ENCODE measurements around the gene DCK.

DCK gene

DNA sequence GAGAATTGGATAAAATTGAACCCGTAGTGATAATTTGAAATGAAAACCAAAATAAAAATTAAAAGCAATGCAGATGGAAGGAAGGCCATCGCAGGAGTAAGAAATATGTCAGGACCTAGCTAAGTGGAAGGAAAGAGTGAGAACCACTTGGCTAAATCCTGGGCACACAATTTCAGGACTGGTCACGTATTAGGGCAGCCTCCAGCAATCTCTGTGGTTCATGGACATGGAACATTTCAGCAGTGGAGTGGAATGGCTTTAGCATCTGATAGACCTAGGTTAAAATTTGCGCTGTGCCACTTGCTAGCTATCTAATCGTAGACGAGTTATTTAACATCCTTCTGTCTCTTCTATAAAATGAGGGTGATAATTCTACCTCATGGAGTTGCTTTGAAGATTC, 71.1 kb downstream of the DCK start:
- no peak for DNase-seq (ENCODE audit: low read depth)

DNA sequence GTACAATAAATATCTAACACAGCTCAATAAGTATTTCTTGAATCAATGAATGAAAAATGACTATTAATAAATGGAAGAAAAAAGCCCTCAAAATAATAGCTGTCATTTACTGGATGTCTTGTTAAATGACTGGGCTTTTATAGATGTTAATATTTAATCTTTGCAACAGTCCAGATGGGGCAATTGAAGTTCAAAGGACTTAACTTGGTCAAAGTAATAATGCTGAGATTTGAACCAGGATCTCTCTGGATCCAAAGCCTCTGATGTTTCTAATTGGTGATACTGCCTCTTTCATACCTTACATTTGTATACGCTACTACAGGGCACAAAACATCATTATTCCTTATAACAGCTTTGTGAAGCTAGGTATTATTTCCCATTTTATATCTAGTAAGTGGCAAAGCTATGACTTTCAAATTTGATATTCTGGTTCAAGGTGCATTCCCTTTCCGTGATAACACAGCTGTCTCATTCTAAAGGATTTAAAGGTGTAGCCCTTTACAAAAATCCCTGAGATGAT, 72.6 kb downstream of the DCK start:
- no peak for DNase-seq (ENCODE audit: low read depth)

DNA sequence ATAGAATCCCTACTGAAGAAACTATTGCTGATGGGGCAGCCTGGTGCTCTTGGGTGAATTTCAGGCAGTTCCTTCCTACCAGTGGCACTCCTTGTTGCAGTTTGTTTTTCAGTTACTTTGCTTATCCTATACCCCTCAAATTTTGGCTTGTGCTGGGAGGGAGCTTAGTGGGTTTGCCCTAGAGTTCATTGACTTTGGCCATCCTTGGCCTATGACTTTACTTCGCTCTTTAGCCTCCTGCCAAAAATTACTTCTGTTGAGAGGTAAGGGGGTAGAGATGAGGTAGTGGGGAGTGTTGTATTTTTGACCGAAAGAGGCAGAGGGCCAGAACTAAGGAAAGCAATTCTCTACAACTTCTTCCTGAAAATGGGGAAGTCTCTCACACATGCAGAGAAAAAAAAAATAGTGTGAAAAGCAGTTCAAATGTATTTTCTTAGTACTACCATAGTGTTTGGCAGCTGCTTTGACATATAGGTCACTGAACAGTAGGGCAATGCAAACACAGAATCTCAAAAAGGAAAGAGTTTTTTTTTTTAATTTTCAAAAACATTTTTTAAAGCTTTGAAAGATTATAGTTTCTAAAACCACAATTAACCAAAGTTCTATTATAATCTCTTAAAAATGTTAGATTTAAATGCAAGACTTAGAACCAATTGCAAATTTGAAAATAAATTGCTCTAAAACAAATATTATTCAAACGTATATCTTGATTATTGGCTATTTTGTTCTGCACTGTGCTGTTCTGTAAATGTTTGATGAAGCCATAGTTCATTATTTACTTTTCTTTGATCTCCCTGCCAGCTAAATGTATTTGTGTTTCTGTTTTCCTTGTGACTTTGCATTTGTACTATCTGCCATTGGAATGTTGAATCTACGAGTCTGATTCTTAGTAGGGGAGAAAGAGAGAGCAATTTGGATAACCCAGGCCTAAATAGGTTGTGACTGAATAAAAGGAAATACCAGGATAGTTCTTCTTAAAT, 73.6 kb downstream of the DCK start:
- no peak for DNase-seq (ENCODE audit: low read depth)

DNA sequence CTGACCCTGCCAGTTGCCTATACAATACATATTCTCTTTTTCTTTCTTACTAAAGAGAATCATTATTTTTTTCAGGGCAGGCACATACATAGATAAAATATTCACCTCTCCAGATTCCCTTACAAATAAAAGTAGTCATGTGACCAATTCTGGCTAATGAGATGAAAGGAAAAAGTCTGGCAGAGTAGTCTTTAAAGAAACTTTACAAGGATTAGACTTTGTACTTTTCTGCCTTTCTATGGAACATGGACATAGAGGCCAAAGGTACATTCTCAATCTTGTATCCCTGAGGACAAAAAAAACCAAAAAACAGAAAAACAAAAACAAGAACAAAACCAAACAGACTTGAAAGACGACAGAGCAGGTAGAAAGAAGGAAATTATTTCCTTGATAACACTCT, 75.6 kb downstream of the DCK start:
- no peak for DNase-seq (ENCODE audit: low read depth)

DNA sequence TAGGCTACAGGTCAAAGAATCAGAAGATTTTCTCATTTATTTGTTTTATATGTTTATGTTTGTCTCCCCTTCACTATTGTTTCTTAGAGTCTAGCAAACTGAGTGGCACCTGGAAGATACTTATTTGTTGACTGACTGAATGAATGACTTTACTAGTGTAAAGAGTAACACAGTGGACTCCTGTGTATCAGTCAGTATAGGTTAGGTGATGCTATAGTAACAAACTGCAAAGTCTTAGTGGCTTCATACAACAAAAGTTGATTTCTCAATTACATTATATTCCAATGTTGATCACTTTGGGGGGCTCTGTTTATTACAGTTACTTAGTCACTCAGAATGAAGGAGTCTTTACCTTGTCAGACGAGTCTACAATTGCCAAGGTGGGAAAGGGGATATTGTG, 76.6 kb downstream of the DCK start:
- DNase-seq (ENCODE audit: low read depth): no peak

DNA sequence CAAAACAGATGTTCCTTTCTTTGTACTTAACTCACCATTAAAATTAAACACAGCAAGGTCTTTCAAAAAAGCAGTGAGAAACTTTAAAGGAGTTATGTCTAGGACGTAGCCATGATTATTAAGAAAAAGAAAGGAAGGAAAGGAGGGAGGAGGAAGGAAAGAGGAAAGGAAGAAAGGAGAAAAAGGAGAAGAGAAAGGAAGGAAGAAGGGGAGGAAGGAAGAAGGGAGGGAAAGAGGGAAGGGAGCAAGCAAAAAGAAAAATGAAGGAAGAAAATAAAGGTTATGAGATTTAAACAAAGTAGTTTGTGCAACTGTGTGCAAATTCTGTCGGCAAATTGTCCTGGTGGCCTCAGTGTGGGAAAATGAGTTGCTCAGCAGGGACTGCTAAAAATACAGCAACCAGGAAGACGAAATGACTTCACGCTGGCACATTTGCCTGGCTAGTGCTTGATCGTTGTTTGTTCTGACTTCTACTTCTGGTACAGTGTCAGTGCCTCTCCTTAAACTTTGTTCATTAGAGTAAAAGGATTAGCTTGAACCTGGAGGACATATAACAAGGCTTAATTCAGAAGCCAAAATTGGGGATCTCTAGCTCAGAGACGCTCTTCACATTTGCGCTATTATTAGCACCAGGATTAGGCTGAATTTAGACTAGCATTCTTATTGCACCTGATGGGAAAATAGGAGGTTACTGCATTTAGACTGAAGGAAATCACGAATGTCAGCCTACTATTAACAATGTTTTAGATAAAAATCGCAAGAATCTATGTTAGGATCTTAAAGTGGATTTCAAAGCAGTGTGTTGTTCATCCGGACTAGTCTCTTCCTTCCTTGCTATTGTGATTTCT, 81.2 kb downstream of the DCK start:
- DNase-seq (ENCODE audit: low read depth): no peak

Measured in activated gamma-delta T cell treated with anti-CD3 and anti-CD28 coated beads, Interleukin-2, amount 50 U/mL, for 16 hours (primary cell).